ENCODE results near the gene DGKI. TPM values are rescaled to one million over a fixed set of nuclear protein-coding genes. Genes with fewer than 3 reads are reported as not detected.

DGKI gene
- total and polyA plus RNA-seq, 10 donors: 0.03 to 1.0 (median 0.45) TPM

DNA sequence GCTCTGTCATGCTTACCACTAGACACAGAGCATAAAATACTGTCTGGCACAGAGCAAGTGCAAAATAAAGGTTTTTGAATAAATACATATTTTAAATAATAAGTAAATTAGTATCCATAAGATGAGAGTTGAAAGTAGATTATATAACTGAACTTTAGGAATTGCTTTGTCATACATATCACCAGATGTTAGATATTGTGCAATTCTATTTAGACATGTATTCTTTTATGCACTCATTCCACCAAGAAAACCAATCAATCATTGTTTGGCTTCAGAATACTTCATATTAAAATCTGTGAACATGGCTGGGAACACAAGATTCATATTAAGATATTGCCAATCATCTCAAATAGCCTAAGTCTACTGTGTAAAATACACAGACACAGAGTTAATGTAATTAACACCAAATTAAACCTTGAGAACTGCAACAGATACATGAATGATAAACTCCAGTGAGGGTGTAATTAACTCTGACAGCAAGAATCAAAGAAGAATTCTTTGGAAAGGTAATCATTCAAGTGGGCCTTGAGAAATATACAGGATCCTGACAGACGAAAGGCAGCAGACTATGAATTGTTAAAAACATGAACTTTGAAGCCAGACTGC, 302.2 kb downstream of the DGKI start:
- intact Hi-C loops (cut with DNase I; ENCODE audit: low total_unique reads): no loop called here
- H3K27ac ChIP-seq: no peak overlapping the region

DNA sequence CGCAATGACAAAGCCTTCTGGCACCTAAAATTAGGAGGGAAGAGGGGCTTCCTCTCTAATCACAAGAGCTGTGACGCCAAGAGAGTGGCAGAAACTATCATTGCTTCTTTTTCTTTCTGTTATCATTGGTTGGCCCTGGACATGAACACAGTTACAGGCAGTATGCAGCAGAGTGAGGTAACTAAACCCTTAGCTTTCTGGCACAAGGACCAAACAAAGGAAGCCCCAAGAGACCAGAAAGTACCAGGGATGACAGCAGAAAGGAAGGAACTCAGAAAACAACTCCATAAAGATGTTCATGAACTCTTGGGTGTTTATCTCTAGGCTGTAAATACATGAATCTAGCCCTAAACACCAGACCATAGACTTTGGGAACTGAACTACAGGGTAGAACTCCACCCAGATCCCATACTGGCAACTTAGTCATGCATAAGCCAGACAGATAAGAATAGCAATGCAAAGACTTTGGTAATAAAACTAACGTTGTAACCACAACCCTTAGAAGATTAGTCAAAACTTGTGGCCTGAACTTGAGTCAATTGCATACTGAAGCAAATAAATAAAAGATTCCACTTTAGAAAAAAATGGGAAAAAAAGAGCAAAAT, 307.6 kb downstream of the DGKI start:
- Histone ChIP-seq H3K36me3 (no peaks in the 10 kb centered on the region), H3K4me1 (no peaks in the 10 kb centered on the region), H3K4me3 (no peak overlapping the region), H3K9me3 (no peaks in the 10 kb centered on the region), H3K27ac (no peak overlapping the region), H3K27me3 (replicated peaks in 1 of 7) (peaks cover 0 to 3% (median 0%) of the 10 kb centered on the region in 7 donors)
- DNase-seq: no peak
- TF ChIP-seq POLR2A (IDR thresholded peaks at IDR 0.05): no peak
- TF ChIP-seq POLR2AphosphoS5 (IDR thresholded peaks at IDR 0.05): no peak
- TF ChIP-seq, protein P1, sequence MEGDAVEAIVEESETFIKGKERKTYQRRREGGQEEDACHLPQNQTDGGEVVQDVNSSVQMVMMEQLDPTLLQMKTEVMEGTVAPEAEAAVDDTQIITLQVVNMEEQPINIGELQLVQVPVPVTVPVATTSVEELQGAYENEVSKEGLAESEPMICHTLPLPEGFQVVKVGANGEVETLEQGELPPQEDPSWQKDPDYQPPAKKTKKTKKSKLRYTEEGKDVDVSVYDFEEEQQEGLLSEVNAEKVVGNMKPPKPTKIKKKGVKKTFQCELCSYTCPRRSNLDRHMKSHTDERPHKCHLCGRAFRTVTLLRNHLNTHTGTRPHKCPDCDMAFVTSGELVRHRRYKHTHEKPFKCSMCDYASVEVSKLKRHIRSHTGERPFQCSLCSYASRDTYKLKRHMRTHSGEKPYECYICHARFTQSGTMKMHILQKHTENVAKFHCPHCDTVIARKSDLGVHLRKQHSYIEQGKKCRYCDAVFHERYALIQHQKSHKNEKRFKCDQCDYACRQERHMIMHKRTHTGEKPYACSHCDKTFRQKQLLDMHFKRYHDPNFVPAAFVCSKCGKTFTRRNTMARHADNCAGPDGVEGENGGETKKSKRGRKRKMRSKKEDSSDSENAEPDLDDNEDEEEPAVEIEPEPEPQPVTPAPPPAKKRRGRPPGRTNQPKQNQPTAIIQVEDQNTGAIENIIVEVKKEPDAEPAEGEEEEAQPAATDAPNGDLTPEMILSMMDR (IDR thresholded peaks at IDR 0.05 in 8 of 11, conservative IDR thresholded peaks at IDR 0.05 in 3 of 11): no peak
- intact Hi-C loops (cut with DNase I; ENCODE audit: low total_unique reads): no loop called here
- 73 to 80% (median 75%) methylated on average over 3 of the region's 3 CpGs for WGBS, 5 donors

More for the DNA sequence above, 302.2 kb downstream of the DGKI start:
- H3K4me1 ChIP-seq: no peaks in the 10 kb centered on the region
- H3K36me3 ChIP-seq: no peaks in the 10 kb centered on the region
- no peak overlapping the region for H3K4me3 ChIP-seq
- no peak for TF ChIP-seq POLR2AphosphoS5 (IDR thresholded peaks at IDR 0.05)
- TF ChIP-seq POLR2A (IDR thresholded peaks at IDR 0.05): no peak
- TF ChIP-seq, protein P1 (IDR thresholded peaks at IDR 0.05 in 8 of 11, conservative IDR thresholded peaks at IDR 0.05 in 3 of 11): no peak
- 55 to 87% (median 74%) methylated on average over 1 of the region's 1 CpG for WGBS, 5 donors
- H3K27me3 ChIP-seq (replicated peaks in 1 of 7): no peaks in the 10 kb centered on the region
- no peaks in the 10 kb centered on the region for H3K9me3 ChIP-seq
- no peak for DNase-seq

DNA sequence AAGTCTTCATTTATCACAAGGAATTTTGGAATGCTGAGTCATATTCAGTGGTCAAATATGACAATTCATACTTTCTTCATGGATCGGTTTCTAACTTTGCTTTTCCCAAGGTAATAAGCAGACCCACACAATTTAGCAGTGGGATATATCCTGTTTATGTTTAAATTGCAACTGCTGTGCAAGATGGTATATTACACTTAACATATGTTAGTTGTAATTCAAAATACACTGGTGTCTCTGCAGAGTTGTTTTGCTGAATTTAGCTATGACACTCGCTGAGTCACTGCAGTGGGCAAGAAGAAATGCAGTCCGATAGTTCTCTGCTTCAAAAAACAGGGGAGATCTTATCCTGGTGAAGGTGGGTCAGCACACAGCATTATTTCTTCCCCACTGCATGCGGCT, 308.4 kb downstream of the DGKI start:
- H3K4me1 ChIP-seq: no peaks in the 10 kb centered on the region
- intact Hi-C loops (cut with DNase I; ENCODE audit: low total_unique reads): no loop called here
- no peak overlapping the region for H3K4me3 ChIP-seq
- peaks cover 0 to 3% (median 0%) of the 10 kb centered on the region in 7 donors for H3K27me3 ChIP-seq (replicated peaks in 1 of 7)
- H3K9me3 ChIP-seq: no peaks in the 10 kb centered on the region
- H3K36me3 ChIP-seq: no peaks in the 10 kb centered on the region
- TF ChIP-seq, protein P1 (IDR thresholded peaks at IDR 0.05 in 8 of 11, conservative IDR thresholded peaks at IDR 0.05 in 3 of 11): no peak
- TF ChIP-seq POLR2A (IDR thresholded peaks at IDR 0.05) (no peak), POLR2AphosphoS5 (IDR thresholded peaks at IDR 0.05) (no peak)
- no peak for DNase-seq
- WGBS, 5 donors: 75 to 86% (median 78%) methylated on average over 4 of the region's 4 CpGs
- no peak overlapping the region for H3K27ac ChIP-seq

DNA sequence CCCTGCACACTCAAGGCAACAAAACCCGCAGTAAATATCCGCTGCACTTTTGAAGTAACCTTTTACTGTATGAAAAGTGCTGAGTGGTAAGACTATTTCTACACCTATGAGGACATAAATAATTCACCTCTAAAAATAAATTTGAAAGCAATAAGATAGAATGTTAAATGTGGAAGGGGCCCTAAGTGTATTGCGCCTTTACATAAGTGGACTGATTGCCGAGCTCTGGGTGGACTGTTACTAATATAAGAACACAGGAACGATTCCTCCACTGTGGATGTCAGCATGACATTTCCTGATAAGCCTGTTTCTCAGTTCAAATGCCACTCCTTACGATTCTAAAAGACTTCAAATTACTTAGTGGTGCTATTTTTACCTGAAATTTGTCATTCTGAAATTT, 311.2 kb downstream of the DGKI start:
- Histone ChIP-seq H3K4me1 (no peaks in the 10 kb centered on the region), H3K9me3 (no peaks in the 10 kb centered on the region), H3K27me3 (replicated peaks in 1 of 7) (peaks cover 0 to 3% (median 0%) of the 10 kb centered on the region in 7 donors), H3K36me3 (no peaks in the 10 kb centered on the region), H3K27ac (no peak overlapping the region), H3K4me3 (no peak overlapping the region)
- intact Hi-C loops (cut with DNase I; ENCODE audit: low total_unique reads): no loop called here
- TF ChIP-seq POLR2A (IDR thresholded peaks at IDR 0.05): no peak
- TF ChIP-seq, protein P1 (IDR thresholded peaks at IDR 0.05 in 8 of 11, conservative IDR thresholded peaks at IDR 0.05 in 3 of 11): no peak
- no peak for TF ChIP-seq POLR2AphosphoS5 (IDR thresholded peaks at IDR 0.05)
- WGBS, 5 donors: 58 to 74% (median 65%) methylated on average over 6 of the region's 6 CpGs
- DNase-seq: no peak

Data from spleen (tissue), 11 donors.